Loucy (cell line): ENCODE results near the gene MST1.

ENCODE experiments used
- CTCF ChIP-seq: fragments of 200-600 bp; sonication (generic); conservative IDR thresholded peaks from 2 replicates; pipeline ENCODE4 v1.5.1; 2014; ENCODE audit warnings: mild to moderate bottlenecking, antibody characterized with exemption, low read length
- EZH2phosphoT487 ChIP-seq: fragments of 200-600 bp; IDR thresholded peaks from 2 replicates; pipeline ENCODE4 v1.6.1; 2018; ENCODE audit warnings: antibody characterized with exemption, mild to moderate bottlenecking, moderate library complexity, borderline replicate concordance

GRCh38 chr3:49722896-49723295 lies 33.6 kb upstream of the MST1 start:
- TF ChIP-seq CTCF (no peak), EZH2phosphoT487 (no peak)
